Neural progenitor cell (in vitro differentiated cells): ENCODE results near the gene MPC1. TPM values are rescaled to one million over a fixed set of nuclear protein-coding genes. Genes with fewer than 3 reads are reported as not detected.

Experiments used
- DNase-seq: peaks from one replicate; pipeline ENCODE4 v3.0.0-alpha.2; 2016; ENCODE audit warnings: low spot score
- H2AFZ ChIP-seq: fragments of 200-600 bp; sonication (generic); replicated peaks from 2 replicates; pipeline ENCODE4 v1.6.1; 2016; ENCODE audit warnings: antibody characterized with exemption
- H3F3A ChIP-seq: fragments of 200-600 bp; sonication (generic); 2 replicates; pipeline ENCODE4 v1.6.1; 2016; ENCODE audit warnings: antibody characterized with exemption, low read depth
- H3K27ac ChIP-seq: fragments of 200-600 bp; sonication (generic); 2 replicates; pipeline ENCODE4 v1.5.1; 2016; ENCODE audit warnings: mild to moderate bottlenecking
- H3K27me3 ChIP-seq: fragments of 200-600 bp; sonication (generic); 2 replicates; pipeline ENCODE4 v1.6.1; 2016; ENCODE audit warnings: mild to moderate bottlenecking, moderate library complexity
- H3K36me3 ChIP-seq: fragments of 200-600 bp; sonication (generic); 2 replicates; pipeline ENCODE4 v1.5.1; 2016
- H3K4me1 ChIP-seq: fragments of 200-600 bp; sonication (generic); 2 replicates; pipeline ENCODE4 v1.6.1; 2016; ENCODE audit warnings: mixed run types
- H3K4me2 ChIP-seq: fragments of 200-600 bp; sonication (generic); 2 replicates; pipeline ENCODE4 v1.6.1; 2016
- H3K4me3 ChIP-seq: fragments of 200-600 bp; sonication (generic); 2 replicates; pipeline ENCODE4 v1.5.1; 2016
- H3K79me2 ChIP-seq: fragments of 200-600 bp; sonication (generic); 2 replicates; pipeline ENCODE4 v1.6.1; 2016; ENCODE audit warnings: low read depth
- H3K9ac ChIP-seq: fragments of 200-600 bp; sonication (generic); 2 replicates; pipeline ENCODE4 v1.6.1; 2016
- H3K9me3 ChIP-seq: fragments of 200-600 bp; sonication (generic); 2 replicates; pipeline ENCODE4 v1.5.1; 2016; ENCODE audit warnings: low read depth
- H4K20me1 ChIP-seq: fragments of 200-600 bp; sonication (generic); 2 replicates; pipeline ENCODE4 v1.6.1; 2016; ENCODE audit warnings: low read depth
- H3K27ac Mint-ChIP-seq: 3 replicates; pipeline ENCODE4 v1.8.0; 2021; ENCODE audit warnings: mixed read lengths
- H3K27me3 Mint-ChIP-seq: 2 replicates; pipeline ENCODE4 v1.8.0; 2022; ENCODE audit warnings: low read depth, mild to moderate bottlenecking, inconsistent platforms, moderate library complexity, mixed read lengths; ENCODE audit not compliant: insufficient read depth
- H3K36me3 Mint-ChIP-seq: 3 replicates; pipeline ENCODE4 v1.8.0; 2021; ENCODE audit warnings: mixed read lengths
- H3K4me1 Mint-ChIP-seq: 3 replicates; pipeline ENCODE4 v1.8.0; 2021; ENCODE audit warnings: mixed read lengths
- H3K4me3 Mint-ChIP-seq: 3 replicates; pipeline ENCODE4 v1.8.0; 2021; ENCODE audit warnings: mild to moderate bottlenecking, moderate library complexity, mixed read lengths
- H3K9me3 Mint-ChIP-seq: 3 replicates; pipeline ENCODE4 v1.8.0; 2020; ENCODE audit warnings: mixed read lengths
- CTCF ChIP-seq: fragments of 200-600 bp; sonication (generic); IDR thresholded peaks from 2 replicates; pipeline ENCODE4 v1.5.1; 2017; ENCODE audit warnings: antibody characterized with exemption, mild to moderate bottlenecking
- EZH2 ChIP-seq: fragments of 200-600 bp; sonication (generic); IDR thresholded peaks from 2 replicates; pipeline ENCODE4 v1.6.1; 2017; ENCODE audit warnings: antibody characterized with exemption, mild to moderate bottlenecking, moderate library complexity
- EZH2phosphoT487 ChIP-seq: fragments of 200-600 bp; sonication (generic); IDR thresholded peaks from 2 replicates; pipeline ENCODE4 v1.6.1; 2017; ENCODE audit warnings: antibody characterized with exemption
- total RNA-seq: library from RNA; depleted of rRNA; stranded (reverse); fragments of >200 nt; gene quantifications from 2 replicates; pipeline ENCODE4 v1.2.3, GENCODE V29; 2015; ENCODE audit warnings: low replicate concordance

The MPC1 gene
- 9.4 and 13.2 TPM in 2 replicates for total RNA-seq

DNA sequence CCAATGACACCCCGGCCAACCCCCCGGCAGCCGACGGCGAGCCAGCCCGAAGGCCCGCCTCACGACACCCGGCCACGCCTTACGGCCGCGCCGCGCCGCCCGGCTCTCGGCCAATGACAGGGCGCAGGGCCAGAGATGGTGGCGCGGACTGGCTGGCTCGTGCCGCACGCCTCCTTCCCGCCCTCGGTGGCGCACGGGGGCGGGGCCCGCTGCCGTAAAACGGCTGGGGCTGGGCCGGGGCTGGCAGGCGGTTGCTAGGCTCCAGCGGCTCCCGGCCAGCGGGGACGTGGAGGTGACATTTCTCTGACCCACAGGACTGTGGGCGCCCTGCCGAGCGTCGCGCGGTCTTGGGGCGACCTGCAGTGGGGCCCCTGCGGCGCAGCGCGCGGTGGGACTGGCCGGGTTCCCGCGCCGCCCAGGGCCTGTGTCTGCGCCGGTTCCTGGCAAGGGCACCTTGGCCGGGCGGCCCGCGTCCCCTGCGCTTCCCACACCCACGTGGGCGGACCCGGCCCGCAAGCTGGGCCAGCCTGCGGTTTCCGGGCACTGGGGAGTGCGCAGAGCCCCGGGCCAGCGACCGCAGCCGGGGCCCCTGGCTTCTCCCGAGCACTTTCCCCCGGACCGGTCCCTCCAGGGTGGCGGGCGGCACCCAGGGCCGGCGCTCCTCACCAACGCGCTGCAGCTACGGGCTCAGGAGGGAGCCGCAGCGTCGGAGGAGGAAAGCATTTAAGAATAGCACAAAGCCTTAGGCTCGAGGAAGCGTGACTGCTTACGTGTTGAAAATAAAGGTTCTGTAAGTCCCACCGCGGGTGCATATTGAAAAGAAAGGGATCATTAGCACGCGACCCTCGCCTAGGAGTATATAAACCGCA lies at the start of gene MPC1:
TSS of gene MPC1 (minus strand) at position 8 of the 869 bp plus-strand sequence. CDS start 64 bp downstream, outside the sequence.
- peak within 1 kb of the TSS; percentile 50 for H3K27ac ChIP-seq
- H3K79me2 ChIP-seq = no peaks in the 10 kb centered on the region
- DNase-seq = peak; percentile 98
- H4K20me1 ChIP-seq = no peaks in the 10 kb centered on the region
- H3K4me1 ChIP-seq = no peaks in the 10 kb centered on the region
- H3K4me2 ChIP-seq = peak within 1 kb of the TSS; percentile 96
- Mint-ChIP-seq H3K27ac (no peak within 1 kb of the TSS), H3K4me1 (peaks cover 10% of the 10 kb centered on the region), H3K36me3 (no peaks in the 10 kb centered on the region), H3K27me3 (peaks cover 2% of the 10 kb centered on the region), H3K4me3 (peak within 1 kb of the TSS; percentile 92), H3K9me3 (no peaks in the 10 kb centered on the region)
- H3F3A ChIP-seq = peaks cover 11% of the 10 kb centered on the region
- peak within 1 kb of the TSS; percentile 41 for H3K9ac ChIP-seq
- H3K9me3 ChIP-seq = no peaks in the 10 kb centered on the region
- H3K27me3 ChIP-seq = peaks cover 12% of the 10 kb centered on the region
- H3K4me3 ChIP-seq = peak within 1 kb of the TSS; percentile 72
- no peaks in the 10 kb centered on the region for H3K36me3 ChIP-seq
- peak within 1 kb of the TSS; percentile 94 for H2AFZ ChIP-seq
- TF ChIP-seq CTCF (no peak), EZH2 (peak; percentile 52)

GRCh38 chr6:166430269-166430668 lies 47.5 kb upstream of the MPC1 start:
- Mint-ChIP-seq H3K4me3 (no peak overlapping the region), H3K4me1 (no peaks in the 10 kb centered on the region), H3K27me3 (peaks cover 2% of the 10 kb centered on the region), H3K27ac (no peak overlapping the region), H3K9me3 (peaks cover 2% of the 10 kb centered on the region), H3K36me3 (peaks cover 14% of the 10 kb centered on the region)
- TF ChIP-seq EZH2 (no peak), CTCF (no peak)
- H3K4me3 ChIP-seq = no peak overlapping the region
- H3F3A ChIP-seq = no peaks in the 10 kb centered on the region
- no peak overlapping the region for H3K9ac ChIP-seq
- H3K9me3 ChIP-seq = no peaks in the 10 kb centered on the region
- no peak overlapping the region for H3K4me2 ChIP-seq
- H3K4me1 ChIP-seq = no peaks in the 10 kb centered on the region
- H2AFZ ChIP-seq = no peak overlapping the region
- H3K27me3 ChIP-seq = no peaks in the 10 kb centered on the region
- DNase-seq = no peak
- no peaks in the 10 kb centered on the region for H3K36me3 ChIP-seq
- H4K20me1 ChIP-seq = no peaks in the 10 kb centered on the region
- H3K79me2 ChIP-seq = no peaks in the 10 kb centered on the region
- no peak overlapping the region for H3K27ac ChIP-seq

DNA sequence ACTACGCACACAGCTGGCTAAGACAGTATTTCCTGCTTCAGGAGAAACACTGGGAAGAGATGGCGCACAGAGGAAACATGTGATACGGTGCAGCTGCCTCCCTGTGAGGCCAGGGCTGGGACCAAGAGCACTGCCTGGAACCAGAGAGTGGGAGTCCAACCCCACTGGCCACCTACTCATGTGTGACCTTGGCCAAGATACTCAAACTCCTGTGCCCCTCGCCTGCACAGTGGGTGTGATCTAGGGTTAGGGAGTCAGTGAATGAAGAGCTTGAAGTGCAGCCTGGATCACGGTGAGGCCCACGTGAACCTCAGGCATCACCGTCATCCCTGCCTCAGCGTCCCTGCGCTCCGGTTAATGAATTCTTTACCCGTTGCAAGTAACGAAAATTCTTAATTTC lies 41.7 kb upstream of the MPC1 start:
- Mint-ChIP-seq H3K4me3 (no peak overlapping the region), H3K27ac (no peak overlapping the region), H3K36me3 (peaks cover 12% of the 10 kb centered on the region), H3K4me1 (no peaks in the 10 kb centered on the region), H3K27me3 (peaks cover 2% of the 10 kb centered on the region), H3K9me3 (peaks cover 2% of the 10 kb centered on the region)
- no peaks in the 10 kb centered on the region for H3K79me2 ChIP-seq
- no peaks in the 10 kb centered on the region for H4K20me1 ChIP-seq
- DNase-seq = no peak
- H3K4me3 ChIP-seq = no peak overlapping the region
- no peaks in the 10 kb centered on the region for H3F3A ChIP-seq
- no peaks in the 10 kb centered on the region for H3K9me3 ChIP-seq
- TF ChIP-seq EZH2phosphoT487 (no peak), CTCF (no peak), EZH2 (no peak)
- H3K27me3 ChIP-seq = no peaks in the 10 kb centered on the region
- no peaks in the 10 kb centered on the region for H3K4me1 ChIP-seq
- no peak overlapping the region for H3K27ac ChIP-seq
- no peak overlapping the region for H2AFZ ChIP-seq
- H3K9ac ChIP-seq = no peak overlapping the region
- H3K4me2 ChIP-seq = no peak overlapping the region
- H3K36me3 ChIP-seq = no peaks in the 10 kb centered on the region
